HEK293 (cell line): ENCODE results near the gene SYNGR3.

Source experiments
- ATF2 ChIP-seq: fragments of 450-650 bp; formaldehyde crosslinking; IDR thresholded peaks from 2 replicates; pipeline ENCODE4 v1.5.1; 2016; ENCODE audit warnings: missing biosample characterization, missing genetic modification characterization, low read depth
- ELK4 ChIP-seq: IDR thresholded peaks from 2 replicates; pipeline ENCODE4 v1.6.1; 2011; ENCODE audit warnings: mild to moderate bottlenecking, low read depth, low read length, borderline replicate concordance
- GLIS1 ChIP-seq: fragments of 450-650 bp; formaldehyde crosslinking; IDR thresholded peaks from 2 replicates; pipeline ENCODE4 v1.5.1; 2016; ENCODE audit warnings: missing biosample characterization, missing genetic modification characterization
- PBX3 ChIP-seq: sonication (generic); formaldehyde crosslinking; IDR thresholded peaks from 2 replicates; pipeline ENCODE4 v1.8.1; 2022; ENCODE audit warnings: mild to moderate bottlenecking, moderate library complexity, missing genetic modification reagents
- PRDM4 ChIP-seq: fragments of 450-650 bp; formaldehyde crosslinking; IDR thresholded peaks from 2 replicates; pipeline ENCODE4 v1.5.1; 2017; ENCODE audit warnings: missing biosample characterization, missing genetic modification characterization
- SP7 ChIP-seq: fragments of 450-650 bp; formaldehyde crosslinking; IDR thresholded peaks from 2 replicates; pipeline ENCODE4 v1.5.1; 2016; ENCODE audit warnings: missing biosample characterization, missing genetic modification characterization
- ZBTB11 ChIP-seq: fragments of 450-650 bp; formaldehyde crosslinking; conservative IDR thresholded peaks from 2 replicates; pipeline ENCODE4 v1.5.1; 2016; ENCODE audit warnings: low read depth, missing biosample characterization, missing genetic modification characterization
- ZBTB17 ChIP-seq: fragments of 450-650 bp; formaldehyde crosslinking; IDR thresholded peaks from 2 replicates; pipeline ENCODE4 v1.5.1; 2016; ENCODE audit warnings: missing biosample characterization, missing genetic modification characterization
- ZBTB26 ChIP-seq: fragments of 450-650 bp; formaldehyde crosslinking; optimal IDR thresholded peaks from 2 replicates; pipeline ENCODE3; 2016; ENCODE audit warnings: missing biosample characterization, mild to moderate bottlenecking, missing genetic modification characterization
- ZEB2 ChIP-seq: fragments of 450-650 bp; formaldehyde crosslinking; IDR thresholded peaks from 2 replicates; pipeline ENCODE4 v1.5.1; 2016; ENCODE audit warnings: missing biosample characterization, missing genetic modification characterization
- ZNF157 ChIP-seq: fragments of 450-650 bp; formaldehyde crosslinking; IDR thresholded peaks from 2 replicates; pipeline ENCODE4 v1.5.1; 2016; ENCODE audit warnings: missing biosample characterization, missing genetic modification characterization
- ZNF174 ChIP-seq: fragments of 450-650 bp; formaldehyde crosslinking; IDR thresholded peaks from 2 replicates; pipeline ENCODE4 v1.5.0; 2017; ENCODE audit warnings: missing biosample characterization, mild to moderate bottlenecking, missing genetic modification characterization
- ZNF202 ChIP-seq: fragments of 450-650 bp; formaldehyde crosslinking; IDR thresholded peaks from 2 replicates; pipeline ENCODE4 v1.5.1; 2016; ENCODE audit warnings: missing biosample characterization, missing genetic modification characterization, borderline replicate concordance
- ZNF214 ChIP-seq: fragments of 450-650 bp; formaldehyde crosslinking; IDR thresholded peaks from 2 replicates; pipeline ENCODE4 v1.5.1; 2017; ENCODE audit warnings: missing biosample characterization, mild to moderate bottlenecking, missing genetic modification characterization, borderline replicate concordance
- ZNF24 ChIP-seq: fragments of 450-650 bp; formaldehyde crosslinking; IDR thresholded peaks from 2 replicates; pipeline ENCODE4 v1.5.1; 2016; ENCODE audit warnings: missing biosample characterization, missing genetic modification characterization
- ZNF362 ChIP-seq: fragments of 450-650 bp; formaldehyde crosslinking; IDR thresholded peaks from 2 replicates; pipeline ENCODE4 v1.5.1; 2016; ENCODE audit warnings: missing biosample characterization, missing genetic modification characterization
- ZNF391 ChIP-seq: fragments of 450-650 bp; formaldehyde crosslinking; IDR thresholded peaks from 2 replicates; pipeline ENCODE4 v1.5.1; 2016; ENCODE audit warnings: low read depth, missing biosample characterization, missing genetic modification characterization, borderline replicate concordance
- ZNF404 ChIP-seq: fragments of 450-650 bp; formaldehyde crosslinking; IDR thresholded peaks from 2 replicates; pipeline ENCODE4 v1.5.1; 2017; ENCODE audit warnings: missing biosample characterization, missing genetic modification characterization
- ZNF561 ChIP-seq: fragments of 450-650 bp; IDR thresholded peaks from 2 replicates; pipeline ENCODE4 v1.5.1; 2018; ENCODE audit warnings: missing biosample characterization, missing genetic modification characterization, borderline replicate concordance
- ZNF624 ChIP-seq: fragments of 450-650 bp; formaldehyde crosslinking; IDR thresholded peaks from 2 replicates; pipeline ENCODE4 v1.5.1; 2017; ENCODE audit warnings: missing biosample characterization, missing genetic modification characterization
- ZNF654 ChIP-seq: fragments of 450-650 bp; formaldehyde crosslinking; IDR thresholded peaks from 2 replicates; pipeline ENCODE4 v1.5.1; 2016; ENCODE audit warnings: low read depth, missing biosample characterization, missing genetic modification characterization
- ZNF664 ChIP-seq: fragments of 450-650 bp; formaldehyde crosslinking; IDR thresholded peaks from 2 replicates; pipeline ENCODE4 v1.5.1; 2016; ENCODE audit warnings: missing biosample characterization, missing genetic modification characterization
- ZNF707 ChIP-seq: fragments of 450-650 bp; formaldehyde crosslinking; IDR thresholded peaks from 2 replicates; pipeline ENCODE4 v1.5.1; 2016; ENCODE audit warnings: missing biosample characterization, missing genetic modification characterization
- ZNF791 ChIP-seq: fragments of 450-650 bp; formaldehyde crosslinking; IDR thresholded peaks from 2 replicates; pipeline ENCODE4 v1.5.1; 2016; ENCODE audit warnings: missing biosample characterization, missing genetic modification characterization
- ZSCAN16 ChIP-seq: fragments of 450-650 bp; formaldehyde crosslinking; IDR thresholded peaks from 2 replicates; pipeline ENCODE4 v1.5.1; 2016; ENCODE audit warnings: missing biosample characterization, missing genetic modification characterization
- ZXDB ChIP-seq: fragments of 450-650 bp; formaldehyde crosslinking; IDR thresholded peaks from 2 replicates; pipeline ENCODE4 v1.5.1; 2016; ENCODE audit warnings: missing biosample characterization, missing genetic modification characterization

SYNGR3 gene

GRCh38 chr16:1942810-1943726 is 46.7 kb upstream of the SYNGR3 start, which contains the start of gene MSRB1 (continued):
- TF ChIP-seq ZNF391 (tag by site-specific recombination) (peak; percentile 60; the same call in 1 of the 2 replicates), ZBTB26 (tag by site-specific recombination) (peak; percentile 87), SP7 (tag by site-specific recombination) (peak; percentile 43; the same call in 1 of the 2 replicates), ZNF24 (tag by site-specific recombination) (0 out of 2 replicates have a peak, but pooled peaks have one; percentile 44), ZNF624 (tag by site-specific recombination) (no peak), ZNF707 (no peak), ZXDB (no peak; the same call in 1 of the 2 replicates), ELK4 (no peak), ZNF561 (tag by site-specific recombination) (no peak), ZSCAN16 (tag by site-specific recombination) (no peak), ZEB2 (tag by site-specific recombination) (peak; percentile 85), PBX3 (peak; percentile 43; the same call in 1 of the 2 replicates), ZNF791 (tag by site-specific recombination) (no peak), ZNF654 (tag by site-specific recombination) (no peak), ZNF404 (tag by site-specific recombination) (no peak), ZBTB17 (tag by site-specific recombination) (peak; percentile 28; the same call in 1 of the 2 replicates), PRDM4 (tag by site-specific recombination) (peak; percentile 92), ZNF174 (tag by site-specific recombination) (no peak), ZBTB11 (peak; percentile 52; the same call in 1 of the 2 replicates), ZNF157 (tag by site-specific recombination) (no peak; the same call in 1 of the 2 replicates), ZNF664 (tag by site-specific recombination) (no peak), ZNF202 (tag by site-specific recombination) (no peak), GLIS1 (tag by site-specific recombination) (peak; percentile 83), ZNF362 (tag by site-specific recombination) (no peak), ATF2 (tag by site-specific recombination) (no peak), ZNF214 (tag by site-specific recombination) (no peak)
